ENCODE data around the gene SCGN.

The SCGN gene

GRCh38 chr6:25731721-25732120 lies 79.7 kb downstream of the SCGN start:
- no peak for TF ChIP-seq CTCF (IDR thresholded peaks at IDR 0.05; ENCODE audit: borderline replicate concordance, insufficient read depth, low read depth, low read length)
- no peak overlapping the region for H3K4me3 ChIP-seq (ENCODE audit: low read depth, low read length)

GRCh38 chr6:25732468-25733198 lies 80.6 kb downstream of the SCGN start:
- H3K4me3 ChIP-seq (ENCODE audit: low read depth, low read length): no peak overlapping the region
- TF ChIP-seq CTCF (IDR thresholded peaks at IDR 0.05; ENCODE audit: borderline replicate concordance, insufficient read depth, low read depth, low read length): no peak

GRCh38 chr6:25735261-25735660 lies 83.2 kb downstream of the SCGN start:
- no peak for TF ChIP-seq CTCF (IDR thresholded peaks at IDR 0.05; ENCODE audit: borderline replicate concordance, insufficient read depth, low read depth, low read length)

GRCh38 chr6:25743868-25744267 lies 91.9 kb downstream of the SCGN start:
- no peak overlapping the region for H3K4me3 ChIP-seq (ENCODE audit: low read depth, low read length)
- no peak for TF ChIP-seq CTCF (IDR thresholded peaks at IDR 0.05; ENCODE audit: borderline replicate concordance, insufficient read depth, low read depth, low read length)

More at GRCh38 chr6:25735261-25735660, 83.2 kb downstream of the SCGN start:
- H3K4me3 ChIP-seq (ENCODE audit: low read depth, low read length): no peak overlapping the region

- H3K4me3 ChIP-seq (ENCODE audit: low read depth, low read length): no peak overlapping the region
- no peak for TF ChIP-seq CTCF (IDR thresholded peaks at IDR 0.05; ENCODE audit: borderline replicate concordance, insufficient read depth, low read depth, low read length)
Measured at GRCh38 chr6:25745836-25746235, 93.8 kb downstream of the SCGN start.

GRCh38 chr6:25746968-25747367 lies 95.0 kb downstream of the SCGN start:
- H3K4me3 ChIP-seq (ENCODE audit: low read depth, low read length): no peak overlapping the region
- no peak for TF ChIP-seq CTCF (IDR thresholded peaks at IDR 0.05; ENCODE audit: borderline replicate concordance, insufficient read depth, low read depth, low read length)

GRCh38 chr6:25747477-25747876 lies 95.5 kb downstream of the SCGN start:
- no peak overlapping the region for H3K4me3 ChIP-seq (ENCODE audit: low read depth, low read length)
- no peak for TF ChIP-seq CTCF (IDR thresholded peaks at IDR 0.05; ENCODE audit: borderline replicate concordance, insufficient read depth, low read depth, low read length)
